GM21825 (cell line): Measurements from ENCODE around the gene DNAH17.

Source experiments
- ATAC-seq: cut with Tn5 transposase; IDR thresholded peaks from one replicate; pipeline ENCODE4 v1.9.1; 2021; ENCODE audit warnings: mild to moderate bottlenecking, moderate library complexity; ENCODE audit not compliant: unreplicated experiment

Gene DNAH17

DNA sequence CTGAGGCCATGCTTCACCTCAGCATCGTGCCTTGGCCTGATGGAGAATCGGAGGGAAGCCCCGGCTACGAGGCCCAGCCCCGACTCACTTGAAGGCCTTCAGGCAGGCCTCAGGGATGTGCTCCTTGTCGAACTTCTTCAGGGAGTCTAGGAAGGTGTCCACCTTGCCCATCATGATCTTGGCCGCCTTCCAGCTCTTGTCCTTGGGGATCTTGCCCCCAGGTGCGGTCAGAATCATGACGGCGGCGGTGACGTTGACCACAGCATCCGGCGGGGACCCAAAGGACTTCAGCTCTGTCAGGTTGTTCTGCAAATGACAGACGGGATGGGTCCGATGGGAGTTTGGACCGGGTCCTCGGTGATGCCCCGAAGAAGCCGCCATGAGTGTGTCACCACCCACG lies 117.5 kb downstream of the DNAH17 start:
- ATAC-seq: no peak

DNA sequence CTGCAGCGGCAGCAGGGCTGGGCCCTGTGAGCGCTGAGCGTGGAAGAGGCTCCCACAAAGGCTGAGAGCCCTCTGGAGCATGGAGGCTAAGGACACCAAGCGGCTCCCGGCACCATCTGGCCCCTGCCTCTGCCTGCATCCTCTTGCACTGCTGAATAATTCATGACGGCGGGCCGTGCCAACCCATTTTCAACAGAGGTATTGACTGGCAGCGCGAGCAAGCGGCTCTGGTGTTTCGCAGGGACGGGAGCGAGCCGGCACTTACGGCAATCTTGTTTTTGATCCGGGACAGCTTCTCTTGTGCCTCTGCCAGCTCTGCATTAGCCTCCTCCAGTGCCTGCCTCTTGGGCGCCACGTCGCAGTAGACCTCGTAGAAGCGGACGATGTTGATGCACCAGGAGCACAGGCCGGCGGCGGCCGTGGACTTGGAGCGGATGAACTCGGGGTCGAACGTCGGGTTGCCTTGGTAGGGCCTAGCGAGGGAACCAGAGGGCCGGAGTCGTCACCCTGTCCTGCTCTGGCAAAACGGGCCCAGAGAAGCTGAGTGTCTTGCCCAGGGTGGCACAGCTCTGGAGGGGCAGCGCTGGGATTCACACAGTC lies 118.4 kb downstream of the DNAH17 start:
- ATAC-seq: no peak

DNA sequence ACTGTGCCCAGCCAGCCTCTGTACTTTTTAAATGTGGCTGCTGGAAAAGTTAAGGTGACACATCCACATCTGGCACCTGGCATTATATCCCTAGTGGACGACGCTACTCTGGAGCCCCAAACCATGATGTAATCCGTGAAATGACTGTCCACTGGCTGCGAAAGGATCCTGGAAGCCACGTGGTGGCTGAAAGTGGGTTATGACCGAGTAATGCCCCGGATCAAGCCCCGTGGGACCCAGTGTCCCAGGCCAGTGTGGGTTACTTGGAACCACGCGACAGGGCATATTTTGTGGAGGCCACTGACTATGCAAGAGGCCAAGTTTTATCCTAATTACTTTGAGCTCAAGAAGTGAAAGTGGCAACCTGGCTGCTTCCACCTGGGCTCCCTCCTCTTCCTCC lies 119.1 kb downstream of the DNAH17 start:
- no peak for ATAC-seq

DNA sequence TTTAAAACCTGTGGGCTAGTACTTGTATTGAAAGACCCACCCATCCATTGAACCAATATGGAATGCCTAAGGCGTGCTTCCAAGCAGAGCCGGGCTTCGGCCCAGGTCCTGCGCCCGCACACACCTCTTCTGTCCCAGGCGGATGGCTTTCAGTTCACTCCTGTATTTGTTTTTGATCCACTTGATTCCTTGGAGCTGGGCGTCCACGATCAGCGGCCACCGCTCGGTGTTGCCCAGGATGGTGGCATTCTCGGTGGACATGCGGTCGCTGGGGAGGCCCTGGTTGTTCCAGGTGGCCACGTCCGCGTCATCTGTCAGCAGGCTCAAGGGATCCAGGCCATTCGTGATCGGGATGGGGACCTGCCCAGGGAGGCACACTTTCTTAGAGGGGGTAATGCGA lies 122.8 kb downstream of the DNAH17 start:
- no peak for ATAC-seq

DNA sequence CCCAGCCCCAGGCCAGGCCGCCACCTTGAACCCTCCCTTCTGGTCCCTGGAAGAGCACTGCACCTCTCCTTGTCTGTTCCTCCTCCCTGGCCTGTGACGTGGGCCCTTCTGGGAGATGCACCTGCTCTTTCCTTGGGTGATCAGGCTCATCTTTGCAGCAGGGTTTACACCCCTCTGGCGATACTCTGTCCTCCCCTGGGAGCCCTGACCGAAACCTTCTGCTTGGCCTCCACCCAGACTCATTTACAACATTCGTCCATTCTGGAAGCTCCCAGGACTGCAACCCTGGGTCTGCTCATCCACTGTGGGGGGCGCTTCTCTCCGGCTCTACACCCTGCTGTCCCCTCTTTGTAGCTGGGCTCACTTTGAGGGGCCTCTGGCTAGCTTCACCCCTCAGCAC lies 125.4 kb downstream of the DNAH17 start:
- ATAC-seq: no peak

DNA sequence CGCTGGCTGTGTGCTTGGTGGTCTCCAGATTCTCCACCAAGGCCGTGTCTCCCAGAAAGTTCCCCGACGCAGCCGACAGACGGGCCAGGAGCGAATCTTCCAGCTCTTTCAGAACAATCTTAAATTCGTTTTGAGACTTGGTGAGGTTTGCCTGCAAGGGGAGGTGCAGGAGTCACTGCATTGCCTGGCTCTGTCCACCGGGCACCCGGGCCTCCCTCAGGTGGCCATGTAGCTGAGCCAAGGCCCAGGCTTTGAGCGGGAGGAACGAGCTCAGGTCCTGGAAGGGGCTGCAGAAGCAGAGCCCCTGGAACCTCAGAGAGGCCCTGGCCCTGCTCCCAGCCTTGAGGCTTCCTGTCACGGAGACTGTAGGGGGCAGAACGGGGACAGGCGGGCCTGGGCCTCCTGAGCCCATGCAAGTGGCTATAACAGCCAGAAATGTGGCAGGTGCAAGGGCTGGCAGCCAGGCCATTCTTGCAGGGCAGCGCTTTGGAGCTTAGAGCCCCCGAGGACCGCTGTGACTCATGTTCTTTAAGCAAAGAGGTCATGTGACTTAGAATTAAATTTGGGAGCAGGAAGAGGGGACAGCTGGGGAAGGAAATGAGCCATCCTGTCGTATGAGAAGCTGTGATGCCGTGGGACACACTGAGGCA lies 126.4 kb downstream of the DNAH17 start:
- no peak for ATAC-seq

DNA sequence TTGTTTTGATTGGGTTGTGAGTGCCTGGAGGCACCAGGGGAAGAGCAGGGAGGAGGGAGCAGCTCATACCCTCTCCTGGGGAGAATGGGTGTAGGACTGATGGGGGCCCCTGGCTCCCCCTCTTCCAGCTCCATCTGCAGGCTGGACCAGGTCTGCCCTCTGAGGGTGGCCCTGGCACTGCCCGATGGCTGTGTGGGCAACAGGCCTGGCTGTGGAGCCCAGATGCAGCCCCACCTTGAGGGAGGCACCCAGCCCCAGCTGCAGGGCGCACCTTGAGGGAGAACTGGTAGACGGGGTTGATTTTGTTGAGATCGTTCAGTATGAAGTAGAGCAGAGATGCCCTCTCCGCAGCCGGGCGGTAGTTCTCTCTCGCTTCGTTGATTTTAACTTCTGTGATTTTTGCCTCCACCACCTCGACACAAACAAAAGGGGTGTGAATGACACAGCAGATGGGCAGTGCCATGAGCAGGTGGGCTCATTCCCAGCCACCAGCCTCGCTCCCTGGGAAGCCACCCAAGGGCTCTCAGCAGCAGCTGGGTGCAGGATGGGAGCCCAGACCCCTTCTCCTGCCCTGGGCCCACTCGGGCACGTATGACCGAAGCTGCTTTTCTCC lies 127.1 kb downstream of the DNAH17 start:
- ATAC-seq: no peak

DNA sequence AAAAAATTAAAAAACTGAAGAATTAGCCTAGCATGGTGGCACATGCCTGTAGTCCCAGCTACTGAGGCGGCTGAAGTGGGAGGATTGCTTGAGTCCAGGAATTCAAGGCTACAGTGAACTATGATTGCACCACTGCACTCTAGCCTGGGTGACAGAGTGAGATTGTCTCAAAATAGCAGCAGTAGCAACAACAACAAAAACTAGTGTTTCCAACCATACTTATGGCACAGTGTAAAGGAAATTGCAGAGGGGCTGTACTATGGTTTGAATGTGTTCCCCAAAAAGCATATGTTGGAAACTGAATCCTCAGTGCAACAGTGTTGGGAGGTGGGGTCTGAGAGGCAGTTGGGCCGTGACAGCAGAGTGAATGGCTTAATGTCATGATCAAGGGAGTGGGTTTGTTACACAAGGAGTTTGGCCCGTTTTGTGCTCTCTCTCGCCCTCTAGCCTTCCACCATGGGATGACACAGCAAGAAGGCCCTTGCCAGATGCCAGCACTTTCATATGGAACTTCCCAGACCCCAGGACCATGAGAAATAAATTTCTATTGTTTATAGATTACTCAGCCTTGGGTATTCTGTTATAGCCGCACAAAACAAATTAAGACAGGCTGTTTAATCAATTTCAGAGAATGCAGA lies 128.7 kb downstream of the DNAH17 start:
- no peak for ATAC-seq

DNA sequence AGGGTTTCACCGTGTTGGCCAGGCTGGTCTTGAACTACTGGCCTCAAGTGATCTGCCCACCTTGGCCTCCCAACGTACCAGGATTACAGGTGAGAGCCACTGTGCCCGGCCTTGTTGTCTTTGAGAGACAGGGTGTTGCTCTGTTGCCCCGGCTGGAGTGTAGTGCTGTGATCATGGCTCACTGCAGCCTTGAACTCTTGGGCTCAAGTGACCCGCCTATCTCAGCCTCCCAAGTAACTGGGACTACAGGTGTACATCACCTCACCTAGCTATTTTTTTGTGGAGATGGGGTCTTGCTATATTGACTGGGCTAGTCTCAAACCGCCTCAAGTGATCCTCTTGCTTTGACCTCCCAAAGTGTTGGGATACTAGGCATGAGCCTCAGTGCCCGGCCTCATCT lies 130.4 kb downstream of the DNAH17 start:
- no peak for ATAC-seq

DNA sequence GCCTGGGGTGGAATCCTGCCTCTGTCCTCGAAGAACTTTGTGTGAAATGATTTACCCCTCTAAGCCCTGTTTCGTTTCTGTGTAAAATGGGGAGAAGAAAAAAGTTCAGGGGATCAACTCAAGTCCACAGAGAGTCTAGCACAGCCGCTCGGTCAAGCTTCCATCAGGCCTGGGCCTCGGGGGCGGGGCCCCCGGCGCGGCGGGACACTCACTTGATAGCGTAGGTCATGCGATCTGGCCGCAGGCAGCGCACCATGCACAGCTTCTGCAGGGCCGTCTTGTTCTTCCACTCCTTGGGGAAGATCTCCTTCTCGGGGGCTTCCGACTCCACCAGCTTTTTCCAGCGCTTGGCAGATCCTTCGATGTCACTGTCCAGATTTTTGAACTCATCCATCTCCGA lies 132.8 kb downstream of the DNAH17 start:
- ATAC-seq: no peak

DNA sequence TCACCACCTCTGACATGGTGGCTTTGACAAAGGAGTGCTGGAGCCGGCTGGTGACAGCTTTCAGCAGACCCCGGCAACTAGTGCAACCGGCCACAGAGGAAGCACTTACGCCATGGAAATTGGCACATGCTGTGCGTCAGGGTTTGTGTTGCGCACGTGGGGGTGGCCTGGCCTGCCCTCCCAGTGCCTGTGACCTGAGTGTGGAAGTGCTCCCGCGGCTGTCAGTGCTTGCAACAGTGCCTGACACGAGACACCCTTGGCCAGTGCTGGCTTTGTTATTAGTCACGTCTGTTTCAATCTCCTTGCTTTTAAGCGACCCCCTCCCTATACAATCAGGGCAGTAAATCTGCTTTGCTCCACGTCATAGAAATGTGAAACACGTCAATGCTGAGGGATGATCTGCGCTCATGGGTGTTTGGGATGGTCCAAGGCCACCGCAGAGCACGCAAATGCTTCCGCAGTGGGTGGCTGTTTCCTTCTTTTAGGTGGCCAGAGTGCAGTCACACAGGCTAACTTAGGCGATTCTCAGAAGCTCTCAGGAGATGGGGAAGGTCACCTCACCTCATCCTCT lies 134.5 kb downstream of the DNAH17 start:
- ATAC-seq: no peak

DNA sequence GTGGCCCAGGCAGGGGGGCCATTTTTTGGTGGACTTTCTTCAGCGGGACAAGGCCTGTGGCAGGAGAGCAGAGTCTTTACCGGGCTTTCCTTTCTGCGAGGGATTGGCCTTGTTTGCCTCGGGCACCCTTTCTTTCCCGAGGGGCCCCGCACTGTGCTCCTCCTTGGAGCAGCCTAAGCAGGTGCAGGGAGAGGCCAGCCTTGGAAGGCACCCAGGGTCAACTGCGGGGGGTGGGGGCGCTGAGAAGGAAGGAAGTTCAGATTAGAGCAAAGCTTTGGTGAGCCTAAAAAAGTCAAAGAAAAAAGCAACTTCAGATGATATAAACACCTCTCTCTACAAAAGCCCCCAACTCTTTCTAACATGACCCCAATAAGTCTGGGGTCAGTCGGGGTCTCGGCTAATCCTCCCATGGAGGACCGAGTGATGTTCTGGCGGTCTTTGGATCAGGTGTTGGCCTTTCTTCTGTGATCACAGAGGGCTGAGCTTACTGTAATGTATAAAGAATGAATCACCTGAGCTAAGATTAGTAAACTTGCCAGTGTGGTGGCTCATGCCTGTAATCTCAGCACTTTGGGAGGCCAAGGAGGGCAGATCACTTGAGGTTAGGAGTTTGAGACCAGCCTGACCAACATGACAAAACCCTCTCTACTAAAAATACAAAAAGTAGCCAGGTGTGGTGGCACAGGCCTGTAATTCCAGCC lies 135.8 kb downstream of the DNAH17 start:
- no peak for ATAC-seq

DNA sequence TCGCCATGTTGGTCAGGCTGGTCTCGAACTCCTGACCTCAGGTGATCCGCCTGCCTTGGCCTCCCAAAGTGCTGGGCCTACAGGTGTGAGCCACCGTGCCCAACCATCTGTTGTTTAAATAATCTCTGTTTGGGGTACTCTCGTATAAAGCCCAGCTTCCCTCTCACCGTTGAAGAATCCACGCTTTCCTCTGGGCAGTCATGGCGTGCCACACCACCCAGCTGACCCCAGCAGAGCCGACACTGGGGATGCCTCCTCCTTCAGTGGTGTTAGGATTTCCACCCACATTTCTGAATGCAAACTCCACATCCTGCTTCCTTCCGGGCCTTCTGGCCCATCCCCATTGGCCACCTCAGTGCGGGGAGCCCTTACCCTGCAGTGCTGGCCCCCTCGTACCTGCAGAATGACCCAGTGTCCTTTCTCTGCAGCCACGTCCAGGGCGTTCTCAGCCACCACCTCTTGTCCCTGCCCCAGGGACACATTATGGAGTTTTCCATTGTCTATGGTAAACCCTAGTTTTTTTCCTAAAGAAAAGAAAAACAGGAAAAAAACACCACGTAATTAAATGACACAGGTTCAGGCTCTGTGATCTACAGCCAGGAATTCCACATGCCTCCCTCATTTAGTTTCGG lies 138.4 kb downstream of the DNAH17 start:
- no peak for ATAC-seq

DNA sequence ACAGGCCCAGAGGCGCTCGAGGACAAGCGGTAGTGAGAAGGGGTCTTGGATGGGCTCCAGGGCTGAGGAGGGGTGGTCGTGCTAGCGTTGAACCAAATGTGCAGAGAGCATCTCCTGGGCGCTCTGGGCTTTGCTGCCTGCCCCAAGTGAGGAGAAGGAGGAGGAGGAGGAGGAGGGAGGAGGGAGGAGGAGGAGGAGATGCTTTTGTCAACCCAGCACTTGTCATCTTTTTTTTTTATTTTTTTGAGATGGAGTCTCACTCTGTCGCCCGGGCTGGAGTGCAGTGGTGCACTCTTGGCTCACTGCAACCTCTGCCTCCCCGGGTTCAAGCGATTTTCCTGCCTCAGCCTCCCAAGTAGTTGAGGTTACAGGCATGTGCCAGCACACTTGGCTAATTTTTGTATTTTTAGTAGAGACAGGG lies 138.9 kb downstream of the DNAH17 start:
- no peak for ATAC-seq

DNA sequence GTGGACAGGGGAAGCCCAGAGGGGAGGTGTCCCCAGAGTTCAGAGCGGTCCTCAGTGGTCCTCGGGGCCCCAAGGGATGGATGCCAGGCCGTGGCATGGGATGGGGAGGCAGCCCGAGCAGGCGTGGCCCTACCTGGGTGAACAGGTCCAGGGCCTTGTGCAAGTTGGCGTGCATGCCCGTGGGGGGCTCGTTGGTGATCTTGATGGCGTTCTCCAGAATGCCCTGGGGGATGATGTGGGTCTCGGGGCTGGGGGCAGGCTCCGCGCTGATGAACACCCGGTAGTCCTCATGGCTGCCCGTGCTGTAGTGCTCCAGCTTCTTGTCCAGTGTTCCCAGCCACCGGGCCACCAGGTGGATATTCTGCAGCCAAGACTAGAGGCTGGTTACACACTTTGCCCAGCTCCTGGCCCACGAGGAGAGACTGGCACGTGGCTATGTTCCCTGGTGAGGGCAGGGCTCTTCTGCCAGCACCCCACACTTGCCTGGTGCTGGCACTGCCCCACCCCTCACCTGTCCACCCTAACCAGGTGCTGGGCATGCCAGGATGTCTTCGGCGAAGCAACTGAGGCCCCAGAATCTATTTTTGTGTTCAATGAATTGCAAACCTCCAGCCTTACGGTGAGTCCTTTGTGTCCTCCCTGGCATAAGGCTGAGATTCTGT lies 139.6 kb downstream of the DNAH17 start:
- ATAC-seq: no peak

DNA sequence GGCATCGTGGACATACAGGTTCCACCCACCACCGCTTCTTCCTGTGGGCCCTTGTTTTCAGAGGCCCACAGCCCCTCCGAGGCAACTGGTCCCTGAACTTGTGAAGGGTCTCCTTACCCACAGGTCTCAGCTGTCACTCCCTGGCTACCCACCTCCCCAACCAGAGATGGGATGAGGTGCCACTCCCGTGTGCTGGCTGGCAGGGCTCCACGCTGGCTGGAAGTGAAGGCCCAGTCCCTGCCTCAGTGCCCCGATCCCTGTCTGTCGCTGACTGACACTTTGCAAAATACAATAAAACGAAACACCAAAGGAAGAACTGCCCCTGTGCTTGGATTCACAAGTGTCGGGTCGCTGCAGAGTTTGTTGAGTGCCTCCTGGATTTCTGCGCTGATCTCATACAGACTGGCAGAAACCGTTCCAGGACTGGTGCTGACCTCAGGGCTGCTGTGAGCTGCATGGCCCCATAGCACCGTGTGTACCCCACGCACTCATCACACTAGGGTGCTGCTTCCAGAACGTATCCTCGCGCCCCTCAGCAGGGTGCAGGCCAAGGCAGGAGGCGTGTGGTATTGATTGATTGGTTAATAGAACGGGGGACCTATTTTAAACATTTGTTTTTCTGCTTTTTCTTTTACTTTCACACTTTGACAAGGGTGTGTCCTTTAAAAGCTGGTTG lies 141.7 kb downstream of the DNAH17 start:
- ATAC-seq: no peak

DNA sequence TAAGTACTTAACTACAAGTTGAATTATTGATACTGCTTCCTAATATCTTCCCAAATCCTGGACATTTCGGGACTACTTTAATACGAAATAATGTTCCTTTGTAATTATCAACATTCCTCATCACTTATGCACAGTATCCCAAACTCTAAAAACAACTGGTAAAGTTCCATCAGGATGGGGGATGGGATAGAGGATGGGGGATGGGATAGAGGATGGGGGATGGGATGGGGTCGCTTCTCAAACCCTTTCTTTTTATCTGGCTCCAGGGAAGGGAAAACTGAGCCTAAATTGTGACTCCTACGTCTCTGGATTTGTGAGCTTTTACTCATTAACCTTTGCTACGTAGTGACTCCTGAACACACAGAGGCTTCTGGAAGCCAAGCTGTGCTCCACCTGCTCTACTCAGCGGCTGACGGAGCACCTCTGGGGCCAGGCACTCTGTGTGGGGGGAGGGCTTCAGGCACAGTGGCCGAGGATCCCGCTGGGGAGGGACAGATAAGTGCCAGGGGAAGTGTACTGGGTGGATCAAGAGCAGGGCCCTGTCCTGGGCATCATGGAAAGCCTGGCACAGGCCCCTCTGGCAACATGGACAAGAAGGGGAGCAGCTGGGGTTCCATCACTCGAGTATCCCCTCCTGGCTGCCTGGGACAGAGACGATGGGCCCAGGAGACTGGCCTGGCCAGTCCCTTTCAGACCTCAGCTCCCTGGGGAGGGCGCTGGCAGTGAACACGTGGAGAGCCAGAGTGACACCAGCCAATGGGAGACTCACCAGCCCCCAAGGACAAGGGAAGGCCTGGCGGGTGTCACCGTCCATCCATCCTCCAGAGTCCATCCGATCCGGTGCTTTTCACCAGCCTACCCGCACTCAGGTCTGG lies 142.5 kb downstream of the DNAH17 start:
- no peak for ATAC-seq

DNA sequence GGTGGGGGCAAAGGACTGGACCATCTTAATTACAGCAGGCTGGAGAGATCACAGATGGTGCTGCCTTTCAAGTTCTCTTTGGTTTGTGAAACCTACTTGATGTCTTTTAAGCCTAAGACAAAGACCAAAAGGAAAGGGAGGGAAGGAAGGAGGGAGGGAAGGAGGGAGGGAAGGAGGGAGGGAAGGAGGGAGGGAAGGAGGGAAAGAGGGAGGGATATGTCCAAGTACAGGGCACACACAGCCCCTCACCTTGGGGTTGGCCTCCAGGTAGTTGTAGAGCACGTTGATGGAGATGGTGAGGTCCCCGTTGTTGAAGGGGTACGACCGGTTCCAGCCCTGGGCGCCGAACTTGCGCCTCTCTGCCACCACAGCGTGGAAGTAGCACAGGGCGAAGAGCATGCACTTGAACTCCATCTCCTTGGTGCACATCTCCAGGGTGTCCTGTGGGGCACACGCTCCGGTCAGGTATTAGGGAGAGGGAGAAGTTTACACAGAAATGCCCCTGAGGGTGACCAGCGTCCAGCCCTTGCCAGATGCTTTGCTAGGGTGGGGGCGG lies 143.3 kb downstream of the DNAH17 start:
- ATAC-seq: no peak
